CD4-positive, alpha-beta T cell (primary cell): ENCODE results near the gene ODF2. TPM values are rescaled to one million over a fixed set of nuclear protein-coding genes. Genes with fewer than 3 reads are reported as not detected.

Experiments used
- ATAC-seq: fragments of 200-7000 bp; cut with Tn5 transposase; one replicate; pipeline ENCODE4 v1.10.0; 2022; ENCODE audit warnings: mild to moderate bottlenecking; ENCODE audit not compliant: poor library complexity
- CTCF ChIA-PET: fragments of 350-600 bp; sonication (Branson Sonifier 250); formaldehyde crosslinking; loops from one replicate; lab custom pipeline; 2021; ENCODE audit warnings: antibody characterized with exemption, inconsistent platforms; lab: Charles Lee
- POLR2A ChIA-PET: fragments of 350-600 bp; sonication (Branson Sonifier 250); formaldehyde crosslinking; loops from one replicate; lab custom pipeline; 2021; ENCODE audit warnings: antibody characterized with exemption, inconsistent platforms; lab: Charles Lee
- DNase-seq, 14 experiments: peaks; one replicate each; pipeline ENCODE4 v3.0.0-alpha.2; 2013 to 2020; ENCODE audit warnings: mixed read lengths in 2 of 14
- H3K27ac ChIP-seq, 2 donors: one replicate each; pipeline versions ENCODE4 v1.5.1 to v1.7.0; 2013; ENCODE audit warnings: low read length in 2 of 2, low read depth in 1 of 2, mild to moderate bottlenecking in 1 of 2
- H3K27me3 ChIP-seq, 2 experiments: 1 replicate in 1 of 2; 2 replicates in 1 of 2; pipeline versions ENCODE4 v1.6.1 to v1.7.0; 2013; ENCODE audit warnings: low read length in 2 of 2, control low read depth in 1 of 2, mild to moderate bottlenecking in 1 of 2, moderate library complexity in 1 of 2; ENCODE audit not compliant: insufficient read depth in 2 of 2, control insufficient read depth in 1 of 2
- H3K36me3 ChIP-seq: one replicate; pipeline ENCODE4 v1.6.1; 2013; ENCODE audit warnings: low read length, control low read depth; ENCODE audit not compliant: insufficient read depth
- H3K4me1 ChIP-seq: one replicate; pipeline ENCODE4 v1.6.1; 2013; ENCODE audit warnings: low read length, control low read depth; ENCODE audit not compliant: insufficient read depth
- H3K4me3 ChIP-seq: one replicate; pipeline ENCODE4 v1.5.1; 2013; ENCODE audit warnings: mild to moderate bottlenecking, low read length, moderate library complexity
- H3K9me3 ChIP-seq, 2 experiments: 1 replicate in 1 of 2; 2 replicates in 1 of 2; pipeline versions ENCODE4 v1.6.1 to v1.7.0; 2013; ENCODE audit warnings: low read length in 2 of 2, mild to moderate bottlenecking in 2 of 2, control low read depth in 1 of 2, moderate library complexity in 1 of 2; ENCODE audit not compliant: control insufficient read depth in 1 of 2, insufficient read depth in 1 of 2
- H3K27ac Mint-ChIP-seq: one replicate; pipeline ENCODE4 v1.8.0; 2020; ENCODE audit warnings: mixed read lengths
- H3K27me3 Mint-ChIP-seq: one replicate; pipeline ENCODE4 v1.8.0; 2021; ENCODE audit warnings: mixed read lengths
- H3K36me3 Mint-ChIP-seq: one replicate; pipeline ENCODE4 v1.8.0; 2021; ENCODE audit warnings: low read depth, mixed read lengths
- H3K4me1 Mint-ChIP-seq: one replicate; pipeline ENCODE4 v1.8.0; 2021; ENCODE audit warnings: low read depth, mixed read lengths
- H3K4me3 Mint-ChIP-seq: one replicate; pipeline ENCODE4 v1.8.0; 2020; ENCODE audit warnings: mild to moderate bottlenecking, mixed read lengths
- H3K9me3 Mint-ChIP-seq: one replicate; pipeline ENCODE4 v1.8.0; 2020; ENCODE audit warnings: mixed read lengths
- intact Hi-C, 2 experiments: fragments of 100-400 bp; cut with DNase I in 1 of 2; cut with micrococcal nuclease in 1 of 2; formaldehyde crosslinking; loops; one replicate each; pipeline versions ENCODE4 v1.15.1 to v1.9.0; 2023 to 2025; cut with DNase I, micrococcal nuclease
- total RNA-seq, 174 experiments: library from RNA in 2 of 174; stranded (reverse) in 2 of 174; gene quantifications; one replicate each; pipeline ENCODE4 v1.2.3 and lab custom pipeline; 2021 to 2026
- TF ChIP-seq, protein P1 (sequence below): fragments of 200-600 bp; IDR thresholded peaks from one replicate; pipeline ENCODE4 v1.8.0; 2022; ENCODE audit warnings: antibody characterized with exemption, mild to moderate bottlenecking

The ODF2 gene
- total RNA-seq, 2 experiments from 2014 or later = 18.3 to 21.3 TPM

DNA sequence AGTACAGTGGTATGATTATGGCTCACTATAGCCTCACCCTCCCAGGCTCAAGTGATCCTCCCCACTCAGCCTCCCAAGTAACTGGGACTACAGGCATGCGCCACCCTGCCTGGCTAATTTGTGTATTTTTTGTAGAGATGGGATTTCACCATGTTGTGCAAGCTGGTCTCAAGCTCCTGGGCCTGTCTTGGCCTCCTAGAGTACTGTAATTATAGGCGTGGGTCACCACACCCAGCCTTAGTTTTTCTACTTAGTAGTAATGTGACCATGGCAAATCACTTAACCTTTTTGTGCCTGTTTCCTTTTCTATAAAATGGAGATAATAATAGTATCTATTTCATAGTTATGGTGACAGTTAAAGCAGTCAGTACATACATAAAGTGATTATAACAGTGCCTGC, 70.9 kb downstream of the ODF2 start:
- H3K27me3 Mint-ChIP-seq = no peaks in the 10 kb centered on the region
- ChIA-PET CTCF (no interaction called here), POLR2A (interaction anchor here (1.3 kb wide), 1 partner anchor 26 kb away, joined by 5 read pairs; the partner anchor contains the start of gene SPTAN1)
- peaks cover 80% of the 10 kb centered on the region for H3K36me3 ChIP-seq
- no peak overlapping the region for H3K27ac ChIP-seq
- intact Hi-C loops = no loop called here
- no peak overlapping the region for H3K27ac Mint-ChIP-seq
- H3K4me3 Mint-ChIP-seq = no peak overlapping the region
- TF ChIP-seq, protein P1, sequence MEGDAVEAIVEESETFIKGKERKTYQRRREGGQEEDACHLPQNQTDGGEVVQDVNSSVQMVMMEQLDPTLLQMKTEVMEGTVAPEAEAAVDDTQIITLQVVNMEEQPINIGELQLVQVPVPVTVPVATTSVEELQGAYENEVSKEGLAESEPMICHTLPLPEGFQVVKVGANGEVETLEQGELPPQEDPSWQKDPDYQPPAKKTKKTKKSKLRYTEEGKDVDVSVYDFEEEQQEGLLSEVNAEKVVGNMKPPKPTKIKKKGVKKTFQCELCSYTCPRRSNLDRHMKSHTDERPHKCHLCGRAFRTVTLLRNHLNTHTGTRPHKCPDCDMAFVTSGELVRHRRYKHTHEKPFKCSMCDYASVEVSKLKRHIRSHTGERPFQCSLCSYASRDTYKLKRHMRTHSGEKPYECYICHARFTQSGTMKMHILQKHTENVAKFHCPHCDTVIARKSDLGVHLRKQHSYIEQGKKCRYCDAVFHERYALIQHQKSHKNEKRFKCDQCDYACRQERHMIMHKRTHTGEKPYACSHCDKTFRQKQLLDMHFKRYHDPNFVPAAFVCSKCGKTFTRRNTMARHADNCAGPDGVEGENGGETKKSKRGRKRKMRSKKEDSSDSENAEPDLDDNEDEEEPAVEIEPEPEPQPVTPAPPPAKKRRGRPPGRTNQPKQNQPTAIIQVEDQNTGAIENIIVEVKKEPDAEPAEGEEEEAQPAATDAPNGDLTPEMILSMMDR = no peak
- H3K4me1 Mint-ChIP-seq = no peaks in the 10 kb centered on the region
- no peak for ATAC-seq
- no peaks in the 10 kb centered on the region for H3K4me1 ChIP-seq
- no peaks in the 10 kb centered on the region for H3K27me3 ChIP-seq
- peaks cover 84% of the 10 kb centered on the region for H3K36me3 Mint-ChIP-seq
- no peaks in the 10 kb centered on the region for H3K9me3 ChIP-seq
- no peak for DNase-seq
- H3K4me3 ChIP-seq = no peak overlapping the region
- no peaks in the 10 kb centered on the region for H3K9me3 Mint-ChIP-seq

DNA sequence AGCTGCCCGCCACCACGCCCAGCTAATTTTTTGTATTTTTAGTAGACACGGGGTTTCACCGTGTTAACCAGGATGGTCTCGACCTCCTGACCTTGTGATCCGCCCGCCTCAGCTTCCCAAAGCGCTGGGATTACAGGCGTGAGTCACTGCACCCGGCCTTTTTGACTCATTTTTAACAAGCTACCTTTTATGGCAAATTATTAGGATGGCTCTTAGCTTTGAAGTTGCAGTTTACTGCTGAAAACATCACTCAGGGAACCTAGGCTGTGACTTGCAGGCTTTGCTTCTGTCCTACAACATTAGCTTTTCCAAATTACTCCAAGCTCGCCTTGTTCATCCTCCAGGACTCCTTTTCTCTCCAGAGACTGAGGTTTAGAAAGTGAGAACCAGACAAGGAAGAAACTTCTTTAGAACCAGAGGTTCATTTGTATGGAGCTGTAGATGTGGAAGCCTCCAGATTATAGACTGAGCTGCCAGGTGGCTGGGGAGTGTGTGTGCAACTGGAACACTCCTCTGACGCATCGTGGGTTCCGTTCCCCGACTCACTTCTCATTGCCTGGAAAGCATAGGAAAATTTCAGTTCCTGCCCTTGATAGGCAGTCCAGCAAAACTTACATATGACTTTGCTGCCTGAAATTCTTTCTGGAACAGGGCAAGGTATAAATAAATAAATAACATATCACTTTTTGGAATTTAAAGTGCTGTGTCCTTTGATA, 72.8 kb downstream of the ODF2 start:
- Mint-ChIP-seq H3K27ac (no peak overlapping the region), H3K4me1 (no peaks in the 10 kb centered on the region), H3K36me3 (peaks cover 84% of the 10 kb centered on the region), H3K9me3 (no peaks in the 10 kb centered on the region), H3K4me3 (no peak overlapping the region), H3K27me3 (no peaks in the 10 kb centered on the region)
- no peak overlapping the region for H3K4me3 ChIP-seq
- H3K27ac ChIP-seq = no peak overlapping the region
- TF ChIP-seq, protein P1 = no peak
- ChIA-PET CTCF (no interaction called here), POLR2A (interaction anchor here (1.3 kb wide), 1 partner anchor 23 kb away, joined by 4 read pairs; the partner anchor contains the start of gene GLE1)
- intact Hi-C loops = no loop called here
- DNase-seq (no peak), ATAC-seq (no peak)
- H3K9me3 ChIP-seq = no peaks in the 10 kb centered on the region
- H3K4me1 ChIP-seq = no peaks in the 10 kb centered on the region
- no peaks in the 10 kb centered on the region for H3K27me3 ChIP-seq
- H3K36me3 ChIP-seq = peaks cover 80% of the 10 kb centered on the region

DNA sequence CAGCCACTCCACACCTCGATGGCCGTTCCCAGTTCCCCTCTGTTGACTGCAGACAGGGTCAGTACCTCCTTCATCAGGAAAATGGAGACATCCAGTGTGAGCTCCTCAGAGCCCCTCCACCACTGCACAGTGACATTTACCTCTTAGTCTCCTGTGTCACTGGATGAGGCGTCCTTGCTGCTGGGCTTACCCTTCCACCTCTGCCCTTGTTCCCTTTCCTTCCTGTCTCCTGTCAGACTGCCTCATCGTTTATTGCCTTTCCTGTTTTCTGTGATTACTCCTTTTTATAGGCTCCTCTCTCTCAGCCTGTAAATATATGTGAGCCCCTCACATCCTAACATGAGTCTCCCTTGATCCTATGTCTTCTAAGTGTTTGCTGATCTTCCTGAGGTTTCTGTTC, 73.4 kb downstream of the ODF2 start:
- no peak overlapping the region for H3K4me3 Mint-ChIP-seq

More for the DNA sequence above, 73.4 kb downstream of the ODF2 start:
- Histone ChIP-seq H3K4me3 (no peak overlapping the region), H3K9me3 (no peaks in the 10 kb centered on the region), H3K36me3 (peaks cover 80% of the 10 kb centered on the region), H3K27ac (no peak overlapping the region), H3K4me1 (no peaks in the 10 kb centered on the region), H3K27me3 (no peaks in the 10 kb centered on the region)
- Mint-ChIP-seq H3K36me3 (peaks cover 84% of the 10 kb centered on the region), H3K4me1 (no peaks in the 10 kb centered on the region), H3K9me3 (no peaks in the 10 kb centered on the region), H3K27me3 (no peaks in the 10 kb centered on the region), H3K27ac (no peak overlapping the region)
- TF ChIP-seq, protein P1 = no peak
- ATAC-seq = no peak
- ChIA-PET POLR2A (interaction anchor here (1.3 kb wide), 1 partner anchor 24 kb away, joined by 4 read pairs; the partner anchor contains the start of gene GLE1), CTCF (no interaction called here)
- DNase-seq = no peak
- intact Hi-C loops = no loop called here
